H9 (cell line): ENCODE data around the gene BTBD1. TPM values are rescaled to one million over a fixed set of nuclear protein-coding genes. Genes with fewer than 3 reads are reported as not detected.

Experiments
- DNase-seq: peaks from one replicate; pipeline ENCODE4 v3.0.0-alpha.2; 2017
- H2AFZ ChIP-seq: one replicate; pipeline ENCODE4 v1.6.1; 2013; ENCODE audit warnings: mild to moderate bottlenecking, low read length, control low read depth, moderate library complexity
- H2AK5ac ChIP-seq: 2 replicates; pipeline ENCODE4 v1.6.1; 2013; ENCODE audit warnings: low read length, control low read depth, mixed read lengths; ENCODE audit not compliant: insufficient read length
- H2BK120ac ChIP-seq: one replicate; pipeline ENCODE4 v1.6.1; 2013; ENCODE audit warnings: low read depth, mild to moderate bottlenecking, low read length, control low read depth, inconsistent platforms; ENCODE audit not compliant: poor library complexity, severe bottlenecking
- H2BK12ac ChIP-seq: 2 replicates; pipeline ENCODE4 v1.6.1; 2013; ENCODE audit warnings: low read length, control low read depth, mixed read lengths, low read depth; ENCODE audit not compliant: insufficient read length
- H2BK15ac ChIP-seq: 2 replicates; pipeline ENCODE4 v1.6.1; 2013; ENCODE audit warnings: low read depth, low read length, control low read depth
- H2BK20ac ChIP-seq: one replicate; pipeline ENCODE4 v1.6.1; 2013; ENCODE audit warnings: low read depth, mild to moderate bottlenecking, low read length, control low read depth, inconsistent platforms; ENCODE audit not compliant: poor library complexity, severe bottlenecking
- H2BK5ac ChIP-seq: 2 replicates; pipeline ENCODE4 v1.6.1; 2013; ENCODE audit warnings: low read length, control low read depth, mixed read lengths; ENCODE audit not compliant: insufficient read length
- H3K14ac ChIP-seq: 2 replicates; pipeline ENCODE4 v1.6.1; 2013; ENCODE audit warnings: low read length, control low read depth; ENCODE audit not compliant: insufficient read depth
- H3K18ac ChIP-seq: 2 replicates; pipeline ENCODE4 v1.6.1; 2013; ENCODE audit warnings: low read depth, mild to moderate bottlenecking, mixed read lengths, low read length, control low read depth; ENCODE audit not compliant: insufficient read length
- H3K23ac ChIP-seq: 2 replicates; pipeline ENCODE4 v1.6.1; 2013; ENCODE audit warnings: low read length, control low read depth, mixed read lengths, low read depth; ENCODE audit not compliant: insufficient read length
- H3K23me2 ChIP-seq: 2 replicates; pipeline ENCODE4 v1.6.1; 2013; ENCODE audit warnings: low read depth, mild to moderate bottlenecking, mixed read lengths, low read length, control low read depth; ENCODE audit not compliant: insufficient read length, poor library complexity, severe bottlenecking
- H3K27ac ChIP-seq: 2 replicates; pipeline ENCODE4 v1.5.1; 2013; ENCODE audit warnings: low read length, control low read depth, mixed read lengths, low read depth; ENCODE audit not compliant: insufficient read length
- H3K27me3 ChIP-seq: 2 replicates; pipeline ENCODE4 v1.6.1; 2013; ENCODE audit warnings: low read length, control low read depth, inconsistent platforms; ENCODE audit not compliant: insufficient read depth
- H3K4ac ChIP-seq: 2 replicates; pipeline ENCODE4 v1.6.1; 2013; ENCODE audit warnings: low read depth, mild to moderate bottlenecking, control low read depth, inconsistent platforms, low read length, moderate library complexity
- H3K4me1 ChIP-seq: 2 replicates; pipeline ENCODE4 v1.6.1; 2013; ENCODE audit warnings: low read length, control low read depth, inconsistent platforms; ENCODE audit not compliant: insufficient read depth
- H3K4me2 ChIP-seq: 2 replicates; pipeline ENCODE4 v1.6.1; 2013; ENCODE audit warnings: low read length, control low read depth, mixed read lengths; ENCODE audit not compliant: insufficient read length, insufficient read depth
- H3K56ac ChIP-seq: 2 replicates; pipeline ENCODE4 v1.6.1; 2013; ENCODE audit warnings: low read depth, mild to moderate bottlenecking, mixed read lengths, low read length, control low read depth; ENCODE audit not compliant: insufficient read length
- H3K79me1 ChIP-seq: 2 replicates; pipeline ENCODE4 v1.6.1; 2013; ENCODE audit warnings: low read depth, mild to moderate bottlenecking, moderate library complexity, low read length, control low read depth, inconsistent platforms; ENCODE audit not compliant: insufficient read depth, poor library complexity, severe bottlenecking
- H3K79me2 ChIP-seq: 2 replicates; pipeline ENCODE4 v1.6.1; 2013; ENCODE audit warnings: low read length, control low read depth, inconsistent platforms; ENCODE audit not compliant: insufficient read depth
- H3K9ac ChIP-seq: 2 replicates; pipeline ENCODE4 v1.6.1; 2013; ENCODE audit warnings: low read length, control low read depth, mixed read lengths; ENCODE audit not compliant: insufficient read length; ENCODE audit errors: extremely low read depth
- H3K9me3 ChIP-seq: one replicate; pipeline ENCODE4 v1.6.1; 2013; ENCODE audit warnings: low read depth, low read length, inconsistent platforms; ENCODE audit not compliant: control insufficient read depth
- H3T11ph ChIP-seq: one replicate; pipeline ENCODE4 v1.6.1; 2013; ENCODE audit warnings: mild to moderate bottlenecking, low read length, control low read depth, inconsistent platforms
- H4K20me1 ChIP-seq: one replicate; pipeline ENCODE4 v1.6.1; 2013; ENCODE audit not compliant: control insufficient read depth, insufficient read length, insufficient read depth
- H4K5ac ChIP-seq: 2 replicates; pipeline ENCODE4 v1.6.1; 2013; ENCODE audit warnings: low read depth, mild to moderate bottlenecking, mixed read lengths, low read length, control low read depth; ENCODE audit not compliant: insufficient read length
- H4K8ac ChIP-seq: replicated peaks from 2 replicates; pipeline ENCODE4 v1.6.1; 2013; ENCODE audit warnings: low read length, control low read depth, mixed read lengths, low read depth; ENCODE audit not compliant: insufficient read length
- H4K91ac ChIP-seq: 2 replicates; pipeline ENCODE4 v1.6.1; 2013; ENCODE audit warnings: low read depth, mild to moderate bottlenecking, moderate library complexity, mixed read lengths, low read length, control low read depth; ENCODE audit not compliant: insufficient read length
- H3K27ac Mint-ChIP-seq, 3 experiments: 2 replicates in 2 of 3; 3 replicates in 1 of 3; pipeline ENCODE4 v1.8.0; 2020 to 2021; ENCODE audit warnings: mixed read lengths in 3 of 3, mild to moderate bottlenecking in 1 of 3, moderate library complexity in 1 of 3
- H3K27me3 Mint-ChIP-seq: 2 replicates; pipeline ENCODE4 v1.8.0; 2021; ENCODE audit warnings: low read depth, mild to moderate bottlenecking, moderate library complexity, mixed read lengths
- H3K36me3 Mint-ChIP-seq, 3 experiments: 2 replicates in 2 of 3; 3 replicates in 1 of 3; pipeline ENCODE4 v1.8.0; 2020 to 2021; ENCODE audit warnings: low read depth in 3 of 3, mixed read lengths in 3 of 3; ENCODE audit not compliant: insufficient read depth in 1 of 3
- H3K4me1 Mint-ChIP-seq, 2 experiments: 2 replicates each; pipeline ENCODE4 v1.8.0; 2020; ENCODE audit warnings: mixed read lengths in 2 of 2
- H3K4me3 Mint-ChIP-seq, 2 experiments: 2 replicates in 1 of 2; 3 replicates in 1 of 2; pipeline ENCODE4 v1.8.0; 2020 to 2021; ENCODE audit warnings: mild to moderate bottlenecking in 2 of 2, mixed read lengths in 2 of 2, moderate library complexity in 1 of 2
- H3K9me3 Mint-ChIP-seq, 2 experiments: 2 replicates in 1 of 2; 3 replicates in 1 of 2; pipeline ENCODE4 v1.8.0; 2020; ENCODE audit warnings: mild to moderate bottlenecking in 2 of 2, mixed read lengths in 2 of 2, moderate library complexity in 1 of 2
- WGBS: extraction: QIAGEN DNeasy Blood & Tissue Kit; methylation state at CpG from one replicate; pipeline ENCODE4 v1.1.7; 2013; ENCODE audit warnings: missing lambda C conversion rate, low lambda C conversion rate, mixed read lengths; ENCODE audit not compliant: insufficient read length; ENCODE audit errors: extremely low coverage; 5-methylcytosine and 5-hydroxymethylcytosine counted together
- total RNA-seq: library from RNA; stranded (reverse); gene quantifications from 2 replicates; pipeline ENCODE4 v1.2.1, GENCODE V29; 2021
- TF ChIP-seq, protein P1 (sequence below): fragments of 200-600 bp; sonication (generic); conservative IDR thresholded peaks from 3 replicates; pipeline ENCODE4 v1.8.0; 2021; ENCODE audit warnings: antibody characterized with exemption, mild to moderate bottlenecking

The BTBD1 gene
- total RNA-seq, 1 experiment from 2014 or later: 43.3 TPM

- no peak for DNase-seq
- Histone ChIP-seq H3K23ac (no peak overlapping the region), H3K4me2 (no peak overlapping the region), H2AFZ (no peak overlapping the region), H2AK5ac (no peak overlapping the region), H3K23me2 (no peaks in the 10 kb centered on the region), H3K79me2 (peaks cover 5% of the 10 kb centered on the region; the same call in 1 of the 2 replicates), H3K27me3 (no peaks in the 10 kb centered on the region), H3K56ac (no peak overlapping the region), H3K18ac (no peak overlapping the region), H2BK15ac (no peak overlapping the region), H4K8ac (no peak overlapping the region), H4K5ac (no peak overlapping the region), H3T11ph (no peak overlapping the region), H3K4me1 (no peaks in the 10 kb centered on the region), H2BK120ac (no peak overlapping the region), H2BK12ac (no peak overlapping the region), H3K79me1 (peaks cover 3% of the 10 kb centered on the region), H4K91ac (no peak overlapping the region), H2BK20ac (no peak overlapping the region), H3K14ac (no peak overlapping the region), H3K9ac (no peak overlapping the region), H3K9me3 (no peaks in the 10 kb centered on the region), H2BK5ac (no peak overlapping the region), H3K4ac (no peak overlapping the region), H3K27ac (no peak overlapping the region), H4K20me1 (no peaks in the 10 kb centered on the region)
- Mint-ChIP-seq H3K4me1 (no peaks in the 10 kb centered on the region; a peak in 1 of 4 replicates), H3K4me3 (no peak overlapping the region), H3K27ac (no peak overlapping the region), H3K36me3 (peaks cover 34 to 71% (median 68%) of the 10 kb centered on the region in 3 experiments), H3K27me3 (no peaks in the 10 kb centered on the region), H3K9me3 (no peaks in the 10 kb centered on the region)
- TF ChIP-seq, protein P1, sequence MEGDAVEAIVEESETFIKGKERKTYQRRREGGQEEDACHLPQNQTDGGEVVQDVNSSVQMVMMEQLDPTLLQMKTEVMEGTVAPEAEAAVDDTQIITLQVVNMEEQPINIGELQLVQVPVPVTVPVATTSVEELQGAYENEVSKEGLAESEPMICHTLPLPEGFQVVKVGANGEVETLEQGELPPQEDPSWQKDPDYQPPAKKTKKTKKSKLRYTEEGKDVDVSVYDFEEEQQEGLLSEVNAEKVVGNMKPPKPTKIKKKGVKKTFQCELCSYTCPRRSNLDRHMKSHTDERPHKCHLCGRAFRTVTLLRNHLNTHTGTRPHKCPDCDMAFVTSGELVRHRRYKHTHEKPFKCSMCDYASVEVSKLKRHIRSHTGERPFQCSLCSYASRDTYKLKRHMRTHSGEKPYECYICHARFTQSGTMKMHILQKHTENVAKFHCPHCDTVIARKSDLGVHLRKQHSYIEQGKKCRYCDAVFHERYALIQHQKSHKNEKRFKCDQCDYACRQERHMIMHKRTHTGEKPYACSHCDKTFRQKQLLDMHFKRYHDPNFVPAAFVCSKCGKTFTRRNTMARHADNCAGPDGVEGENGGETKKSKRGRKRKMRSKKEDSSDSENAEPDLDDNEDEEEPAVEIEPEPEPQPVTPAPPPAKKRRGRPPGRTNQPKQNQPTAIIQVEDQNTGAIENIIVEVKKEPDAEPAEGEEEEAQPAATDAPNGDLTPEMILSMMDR: no peak
- WGBS: no CpG with 5 or more reads among the region's 12 CpGs
These were observed 22.9 kb downstream of the BTBD1 start for GRCh38 chr15:83044156-83044555.
